Activated CD8-positive, alpha-beta T cell treated with anti-CD3 and anti-CD28 coated beads for 36 hours (primary cell): ENCODE data around the gene RRM2. TPM values are rescaled to one million over a fixed set of nuclear protein-coding genes. Genes with fewer than 3 reads are reported as not detected.

Source experiments
- ATAC-seq: fragments of 200-7000 bp; cut with Tn5 transposase; one replicate; pipeline ENCODE4 v1.10.0; 2021; ENCODE audit warnings: mild to moderate bottlenecking, moderate library complexity
- CTCF ChIA-PET: fragments of 350-600 bp; sonication (Branson Sonifier 250); formaldehyde crosslinking; loops from one replicate; lab custom pipeline; 2021; ENCODE audit warnings: antibody characterized with exemption; lab: Charles Lee
- POLR2A ChIA-PET: fragments of 350-600 bp; sonication (Branson Sonifier 250); formaldehyde crosslinking; loops from one replicate; lab custom pipeline; 2021; ENCODE audit warnings: antibody characterized with exemption; lab: Charles Lee
- DNase-seq: peaks from one replicate; pipeline ENCODE4 v3.0.0-alpha.2; 2020
- H3K27ac Mint-ChIP-seq: one replicate; pipeline ENCODE4 v1.8.0; 2021; ENCODE audit warnings: mild to moderate bottlenecking, mixed read lengths
- H3K27me3 Mint-ChIP-seq: one replicate; pipeline ENCODE4 v1.8.0; 2021; ENCODE audit warnings: mixed read lengths
- H3K36me3 Mint-ChIP-seq: one replicate; pipeline ENCODE4 v1.8.0; 2021; ENCODE audit warnings: low read depth, mixed read lengths
- H3K4me1 Mint-ChIP-seq: one replicate; pipeline ENCODE4 v1.8.0; 2021; ENCODE audit warnings: low read depth, mixed read lengths
- H3K4me3 Mint-ChIP-seq: one replicate; pipeline ENCODE4 v1.8.0; 2021; ENCODE audit warnings: mild to moderate bottlenecking, moderate library complexity, mixed read lengths
- H3K9me3 Mint-ChIP-seq: one replicate; pipeline ENCODE4 v1.8.0; 2021; ENCODE audit warnings: mixed read lengths
- CTCF ChIP-seq: fragments of 200-600 bp; IDR thresholded peaks from one replicate; pipeline ENCODE4 v1.8.0; 2022; ENCODE audit warnings: antibody characterized with exemption, mild to moderate bottlenecking
- intact Hi-C: fragments of 100-400 bp; cut with micrococcal nuclease; formaldehyde crosslinking; loops from one replicate; pipeline ENCODE4 v1.10.0; 2022
- total RNA-seq, 2 experiments: library from RNA; stranded (reverse); gene quantifications; one replicate each; pipeline ENCODE4 v1.2.3, GENCODE V29; 2021

Gene RRM2
- total RNA-seq, 2 experiments from 2014 or later: 368 to 396 TPM

GRCh38 chr2:10129490-10129889 is 7.0 kb downstream of the RRM2 start:
- H3K4me3 Mint-ChIP-seq: no peak overlapping the region
- H3K4me1 Mint-ChIP-seq: peaks cover 49% of the 10 kb centered on the region
- peaks cover 87% of the 10 kb centered on the region for H3K36me3 Mint-ChIP-seq
- ChIA-PET POLR2A (interaction anchor here (0.6 to 8.0 kb wide), 9 partner anchors 8 to 318 kb away, joined by 3 to 67 read pairs (median 5); no protein-coding TSS in a partner anchor), CTCF (interaction anchor here (0.9 to 2.6 kb wide), 6 partner anchors 11 to 306 kb away, joined by 3 to 11 read pairs (median 3); no protein-coding TSS in a partner anchor)
- no peak overlapping the region for H3K27ac Mint-ChIP-seq
- no peaks in the 10 kb centered on the region for H3K27me3 Mint-ChIP-seq
- DNase-seq (no peak), ATAC-seq (no peak)
- H3K9me3 Mint-ChIP-seq: no peaks in the 10 kb centered on the region
- intact Hi-C loops: loop anchor here (10.0 kb wide), 1 partner anchor 175 kb away; the partner anchor contains the start of gene HPCAL1
- no peak for TF ChIP-seq CTCF

GRCh38 chr2:10132043-10132575 is 9.6 kb downstream of the RRM2 start:
- ATAC-seq: no peak
- H3K9me3 Mint-ChIP-seq: no peaks in the 10 kb centered on the region
- DNase-seq: no peak
- no peaks in the 10 kb centered on the region for H3K27me3 Mint-ChIP-seq
- peaks cover 27% of the 10 kb centered on the region for H3K4me1 Mint-ChIP-seq
- POLR2A ChIA-PET: interaction anchor here (0.6 to 4.3 kb wide), 9 partner anchors 8 to 313 kb away, joined by 3 to 40 read pairs (median 4); partner anchors contain the start of gene RRM2
- intact Hi-C loops: no loop called here
- H3K36me3 Mint-ChIP-seq: peaks cover 72% of the 10 kb centered on the region
- CTCF ChIA-PET: interaction anchor here (5.5 kb wide), 1 partner anchor 303 kb away, joined by 21 read pairs; no protein-coding TSS in a partner anchor
- no peak overlapping the region for H3K27ac Mint-ChIP-seq
- no peak for TF ChIP-seq CTCF
- no peak overlapping the region for H3K4me3 Mint-ChIP-seq

GRCh38 chr2:10132596-10132995 is 10.1 kb downstream of the RRM2 start:
- CTCF ChIA-PET: interaction anchor here (5.5 kb wide), 1 partner anchor 303 kb away, joined by 21 read pairs; no protein-coding TSS in a partner anchor

GRCh38 chr2:10132996-10133647 is 10.6 kb downstream of the RRM2 start:
- Mint-ChIP-seq H3K27me3 (no peaks in the 10 kb centered on the region), H3K36me3 (peaks cover 63% of the 10 kb centered on the region), H3K27ac (no peak overlapping the region)

More at GRCh38 chr2:10132596-10132995, 10.1 kb downstream of the RRM2 start:
- peaks cover 68% of the 10 kb centered on the region for H3K36me3 Mint-ChIP-seq
- POLR2A ChIA-PET: interaction anchor here (0.6 to 4.3 kb wide), 10 partner anchors 8 to 312 kb away, joined by 3 to 40 read pairs (median 4); partner anchors contain the start of gene RRM2
- peaks cover 25% of the 10 kb centered on the region for H3K4me1 Mint-ChIP-seq
- no peak overlapping the region for H3K4me3 Mint-ChIP-seq
- DNase-seq (no peak), ATAC-seq (no peak)
- intact Hi-C loops: no loop called here
- no peaks in the 10 kb centered on the region for H3K27me3 Mint-ChIP-seq
- H3K9me3 Mint-ChIP-seq: no peaks in the 10 kb centered on the region
- TF ChIP-seq CTCF: no peak
- H3K27ac Mint-ChIP-seq: no peak overlapping the region

More at GRCh38 chr2:10132996-10133647, 10.6 kb downstream of the RRM2 start:
- Mint-ChIP-seq H3K9me3 (no peaks in the 10 kb centered on the region), H3K4me3 (no peak overlapping the region), H3K4me1 (peaks cover 23% of the 10 kb centered on the region)
- ChIA-PET POLR2A (interaction anchor here (0.6 to 4.3 kb wide), 12 partner anchors 9 to 307 kb away, joined by 3 to 40 read pairs (median 6); partner anchors contain the start of genes HPCAL1 and RRM2), CTCF (interaction anchor here (0.8 to 5.5 kb wide), 2 partner anchors 64 to 302 kb away, joined by 3 to 21 read pairs; no protein-coding TSS in a partner anchor)
- ATAC-seq (no peak), DNase-seq (no peak)
- TF ChIP-seq CTCF: no peak
- intact Hi-C loops: no loop called here
